Neural crest cell (in vitro differentiated cells): Measurements from ENCODE around the gene EPB41L4B. TPM values are rescaled to one million over a fixed set of nuclear protein-coding genes. Genes with fewer than 3 reads are reported as not detected.

ENCODE experiments used
- DNase-seq: peaks from one replicate; pipeline ENCODE4 v3.0.0; 2021; ENCODE audit warnings: low read depth, mixed read lengths, low spot score
- H3K27ac Mint-ChIP-seq: one replicate; pipeline ENCODE4 v1.8.0; 2021; ENCODE audit warnings: mild to moderate bottlenecking, mixed read lengths; ENCODE audit not compliant: unreplicated experiment
- H3K27me3 Mint-ChIP-seq: 2 replicates; pipeline ENCODE4 v1.8.0; 2021; ENCODE audit warnings: low read depth, mild to moderate bottlenecking, mixed read lengths
- H3K36me3 Mint-ChIP-seq: 2 replicates; pipeline ENCODE4 v1.8.0; 2021; ENCODE audit warnings: low read depth, mild to moderate bottlenecking, mixed read lengths
- H3K4me1 Mint-ChIP-seq: 2 replicates; pipeline ENCODE4 v1.8.0; 2021; ENCODE audit warnings: mixed read lengths
- H3K4me3 Mint-ChIP-seq: one replicate; pipeline ENCODE4 v1.8.0; 2021; ENCODE audit warnings: mild to moderate bottlenecking, mixed read lengths
- H3K9me3 Mint-ChIP-seq: 2 replicates; pipeline ENCODE4 v1.8.0; 2021; ENCODE audit warnings: mixed read lengths
- total RNA-seq: library from RNA; stranded (reverse); gene quantifications from 2 replicates; pipeline ENCODE4 v1.2.1, GENCODE V29; 2021
- TF ChIP-seq, protein P1 (sequence below): fragments of 200-600 bp; sonication (generic); conservative IDR thresholded peaks from 2 replicates; pipeline ENCODE4 v1.5.0; 2021; ENCODE audit warnings: antibody characterized with exemption, mild to moderate bottlenecking

The EPB41L4B gene
- total RNA-seq, 1 donor from 2014 or later: 1.4 TPM

DNA sequence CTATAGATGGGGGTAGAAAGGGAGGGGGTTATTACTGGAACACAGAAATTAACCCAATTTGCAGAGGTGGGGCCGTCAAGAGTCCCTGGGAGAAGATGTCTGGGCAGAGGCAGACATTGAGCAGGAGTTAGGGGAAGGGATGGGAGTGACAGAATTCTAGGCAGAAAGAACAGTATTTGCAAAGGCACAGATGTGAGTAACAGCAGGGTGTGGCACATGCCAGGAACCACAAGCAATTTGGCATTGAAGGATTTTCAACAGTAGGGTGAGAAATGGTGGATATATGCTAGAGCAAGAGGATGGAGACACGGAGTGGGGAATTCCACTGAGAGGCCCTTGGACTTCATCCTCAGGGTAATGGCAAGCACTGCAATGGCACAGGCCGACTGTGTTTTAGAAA, 82.2 kb downstream of the EPB41L4B start:
- Mint-ChIP-seq H3K27me3 (peaks cover 2% of the 10 kb centered on the region), H3K9me3 (no peaks in the 10 kb centered on the region), H3K27ac (no peak overlapping the region), H3K4me3 (no peak overlapping the region), H3K4me1 (peaks cover 9% of the 10 kb centered on the region), H3K36me3 (no peaks in the 10 kb centered on the region)
- TF ChIP-seq, protein P1, sequence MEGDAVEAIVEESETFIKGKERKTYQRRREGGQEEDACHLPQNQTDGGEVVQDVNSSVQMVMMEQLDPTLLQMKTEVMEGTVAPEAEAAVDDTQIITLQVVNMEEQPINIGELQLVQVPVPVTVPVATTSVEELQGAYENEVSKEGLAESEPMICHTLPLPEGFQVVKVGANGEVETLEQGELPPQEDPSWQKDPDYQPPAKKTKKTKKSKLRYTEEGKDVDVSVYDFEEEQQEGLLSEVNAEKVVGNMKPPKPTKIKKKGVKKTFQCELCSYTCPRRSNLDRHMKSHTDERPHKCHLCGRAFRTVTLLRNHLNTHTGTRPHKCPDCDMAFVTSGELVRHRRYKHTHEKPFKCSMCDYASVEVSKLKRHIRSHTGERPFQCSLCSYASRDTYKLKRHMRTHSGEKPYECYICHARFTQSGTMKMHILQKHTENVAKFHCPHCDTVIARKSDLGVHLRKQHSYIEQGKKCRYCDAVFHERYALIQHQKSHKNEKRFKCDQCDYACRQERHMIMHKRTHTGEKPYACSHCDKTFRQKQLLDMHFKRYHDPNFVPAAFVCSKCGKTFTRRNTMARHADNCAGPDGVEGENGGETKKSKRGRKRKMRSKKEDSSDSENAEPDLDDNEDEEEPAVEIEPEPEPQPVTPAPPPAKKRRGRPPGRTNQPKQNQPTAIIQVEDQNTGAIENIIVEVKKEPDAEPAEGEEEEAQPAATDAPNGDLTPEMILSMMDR: no peak
- DNase-seq: no peak

DNA sequence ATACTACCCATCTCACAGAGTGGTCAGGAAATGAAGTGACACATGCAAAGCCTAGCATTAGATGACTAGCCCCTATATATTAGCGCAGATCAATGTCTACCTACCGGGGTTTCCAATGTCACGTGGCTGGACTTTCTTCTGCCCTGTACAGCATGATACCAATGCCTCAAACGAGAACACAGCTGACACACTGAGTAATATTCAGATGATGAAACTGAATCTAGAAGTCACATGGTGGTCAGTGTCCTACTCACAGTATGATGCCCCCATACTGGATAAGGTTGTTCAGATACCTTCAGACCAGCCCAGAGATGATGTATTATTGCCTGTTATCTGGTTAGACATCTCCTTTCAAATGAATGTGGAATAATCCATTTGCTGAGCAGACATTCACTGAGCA, 82.7 kb downstream of the EPB41L4B start:
- DNase-seq: no peak
- TF ChIP-seq, protein P1: no peak
- Mint-ChIP-seq H3K4me1 (peaks cover 5% of the 10 kb centered on the region), H3K27me3 (peaks cover 2% of the 10 kb centered on the region), H3K27ac (no peak overlapping the region), H3K36me3 (no peaks in the 10 kb centered on the region), H3K9me3 (no peaks in the 10 kb centered on the region), H3K4me3 (no peak overlapping the region)

DNA sequence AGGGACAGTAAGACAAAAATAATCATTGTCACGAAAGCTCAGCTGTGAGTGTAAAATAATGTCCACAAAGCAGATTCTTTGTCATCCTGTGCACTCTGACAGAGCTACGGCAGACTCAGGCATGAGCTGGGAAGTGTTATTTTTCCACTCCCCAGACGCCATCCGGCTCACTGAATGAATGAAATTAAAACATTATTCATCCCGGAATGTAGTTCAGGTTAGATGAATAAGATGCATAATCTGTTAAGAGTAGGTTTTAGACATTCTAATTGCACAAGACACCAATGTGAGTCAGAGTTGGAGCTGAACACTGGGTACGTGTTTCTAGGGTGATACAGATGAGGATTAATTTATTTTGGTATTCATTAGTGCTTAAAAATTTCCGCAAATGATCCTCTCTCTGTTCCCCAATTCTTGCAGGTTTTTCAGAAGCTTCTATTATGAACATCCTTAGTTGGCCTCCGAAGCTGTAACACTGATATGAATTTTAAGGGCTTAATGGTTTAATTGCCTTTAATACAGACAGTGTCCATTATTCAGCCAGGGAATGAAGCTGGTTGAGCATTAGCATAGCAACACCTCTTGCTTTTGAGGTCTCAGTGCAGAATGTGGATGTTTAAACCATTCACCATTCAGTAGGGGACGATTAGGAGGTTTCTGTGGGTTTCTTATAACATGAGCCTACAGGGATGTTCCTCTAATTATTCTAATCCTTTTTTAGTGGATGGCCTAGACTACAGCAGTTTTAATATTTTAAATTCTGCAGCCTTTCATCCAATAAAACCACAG, 88.2 kb downstream of the EPB41L4B start:
- no peaks in the 10 kb centered on the region for H3K9me3 Mint-ChIP-seq
- no peaks in the 10 kb centered on the region for H3K36me3 Mint-ChIP-seq
- no peak overlapping the region for H3K4me3 Mint-ChIP-seq
- H3K27me3 Mint-ChIP-seq: peaks cover 13% of the 10 kb centered on the region
- no peak overlapping the region for H3K27ac Mint-ChIP-seq
- TF ChIP-seq, protein P1: no peak
- DNase-seq: no peak
- no peaks in the 10 kb centered on the region for H3K4me1 Mint-ChIP-seq

DNA sequence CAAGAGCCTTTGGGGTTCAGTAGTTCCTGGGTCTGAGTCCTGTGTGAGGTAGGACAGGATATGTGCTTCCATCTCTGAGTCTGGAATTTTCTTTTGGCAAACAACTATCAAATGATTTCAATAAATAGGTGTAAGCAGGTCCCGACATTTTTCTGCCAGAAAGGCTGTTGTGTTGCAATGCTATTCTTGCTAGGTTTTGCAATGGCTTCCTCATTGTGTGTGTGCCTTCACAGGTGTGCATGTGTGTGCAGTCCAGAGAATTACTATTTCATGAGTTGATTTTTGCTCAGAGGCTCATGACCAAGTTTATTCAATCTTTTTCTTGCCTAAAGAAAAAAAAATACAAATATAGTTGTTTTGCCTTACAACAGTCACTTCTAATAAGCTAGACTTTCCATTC, 89.3 kb downstream of the EPB41L4B start:
- Mint-ChIP-seq H3K36me3 (no peaks in the 10 kb centered on the region), H3K27me3 (peaks cover 15% of the 10 kb centered on the region), H3K9me3 (no peaks in the 10 kb centered on the region), H3K4me3 (no peak overlapping the region), H3K27ac (no peak overlapping the region), H3K4me1 (no peaks in the 10 kb centered on the region)
- DNase-seq: no peak
- TF ChIP-seq, protein P1: no peak

DNA sequence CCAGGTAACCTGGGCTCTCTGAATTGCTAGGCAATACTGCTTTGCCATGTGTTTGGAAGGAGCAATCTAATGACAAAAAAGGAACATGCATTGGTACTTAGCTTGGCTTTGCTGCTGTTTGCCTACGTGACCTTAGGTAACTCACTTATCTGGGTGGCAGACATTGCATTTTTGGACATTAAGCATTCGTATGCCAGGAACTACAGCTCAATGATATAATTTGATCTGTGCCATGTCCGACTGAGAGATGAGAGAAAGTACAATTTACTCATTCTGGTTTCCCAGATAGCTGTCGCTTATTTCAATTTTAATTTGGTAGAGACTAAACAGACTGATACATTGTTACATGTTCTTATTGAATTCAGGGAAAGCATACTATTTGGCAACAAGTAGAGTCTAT, 90.6 kb downstream of the EPB41L4B start:
- Mint-ChIP-seq H3K27ac (no peak overlapping the region), H3K4me1 (no peaks in the 10 kb centered on the region), H3K27me3 (peaks cover 23% of the 10 kb centered on the region)

More for the DNA sequence above, 90.6 kb downstream of the EPB41L4B start:
- TF ChIP-seq, protein P1: no peak
- no peak overlapping the region for H3K4me3 Mint-ChIP-seq
- H3K36me3 Mint-ChIP-seq: no peaks in the 10 kb centered on the region
- H3K9me3 Mint-ChIP-seq: no peaks in the 10 kb centered on the region
- DNase-seq: no peak
